ENCODE measurements around the gene SMG6.

The SMG6 gene

GRCh38 chr17:2283302-2283701 is 20.3 kb downstream of the SMG6 start:
- H3K4me3 ChIP-seq (ENCODE audit: low read depth, low read length) = no peak overlapping the region
- DNase-seq (ENCODE audit: low read depth) = peak; percentile 22
- TF ChIP-seq POLR2A (IDR thresholded peaks at IDR 0.05; ENCODE audit: extremely low read depth, insufficient read length) (no peak), CTCF (IDR thresholded peaks at IDR 0.05; ENCODE audit: low read depth, low read length) (no peak), MYC (IDR thresholded peaks at IDR 0.05; ENCODE audit: low read depth, low read length) (no peak), MAX (IDR thresholded peaks at IDR 0.05; ENCODE audit: low read depth, low read length) (no peak)

GRCh38 chr17:2282297-2282873 is 21.2 kb downstream of the SMG6 start:
- TF ChIP-seq MYC (IDR thresholded peaks at IDR 0.05; ENCODE audit: low read depth, low read length) (no peak), CTCF (IDR thresholded peaks at IDR 0.05; ENCODE audit: low read depth, low read length) (peak; percentile 17), MAX (IDR thresholded peaks at IDR 0.05; ENCODE audit: low read depth, low read length) (no peak), POLR2A (IDR thresholded peaks at IDR 0.05; ENCODE audit: extremely low read depth, insufficient read length) (no peak)
- H3K4me3 ChIP-seq (ENCODE audit: low read depth, low read length) = no peak overlapping the region
- DNase-seq (ENCODE audit: low read depth) = peak; percentile 71

GRCh38 chr17:2279707-2280106 is 23.9 kb downstream of the SMG6 start:
- no peak for TF ChIP-seq MYC (IDR thresholded peaks at IDR 0.05; ENCODE audit: low read depth, low read length)
- no peak for TF ChIP-seq CTCF (IDR thresholded peaks at IDR 0.05; ENCODE audit: low read depth, low read length)
- no peak for TF ChIP-seq POLR2A (IDR thresholded peaks at IDR 0.05; ENCODE audit: extremely low read depth, insufficient read length)
- TF ChIP-seq MAX (IDR thresholded peaks at IDR 0.05; ENCODE audit: low read depth, low read length) = no peak
- no peak for DNase-seq (ENCODE audit: low read depth)
- no peak overlapping the region for H3K4me3 ChIP-seq (ENCODE audit: low read depth, low read length)

- TF ChIP-seq MAX (IDR thresholded peaks at IDR 0.05; ENCODE audit: low read depth, low read length) (no peak), CTCF (IDR thresholded peaks at IDR 0.05; ENCODE audit: low read depth, low read length) (no peak), MYC (IDR thresholded peaks at IDR 0.05; ENCODE audit: low read depth, low read length) (no peak), POLR2A (IDR thresholded peaks at IDR 0.05; ENCODE audit: extremely low read depth, insufficient read length) (no peak)
- no peak for DNase-seq (ENCODE audit: low read depth)
- no peak overlapping the region for H3K4me3 ChIP-seq (ENCODE audit: low read depth, low read length)
These were observed 26.0 kb downstream of the SMG6 start for GRCh38 chr17:2277429-2278170.

- H3K4me3 ChIP-seq (ENCODE audit: low read depth, low read length) = no peak overlapping the region
- TF ChIP-seq MYC (IDR thresholded peaks at IDR 0.05; ENCODE audit: low read depth, low read length) (no peak), MAX (IDR thresholded peaks at IDR 0.05; ENCODE audit: low read depth, low read length) (no peak), POLR2A (IDR thresholded peaks at IDR 0.05; ENCODE audit: extremely low read depth, insufficient read length) (no peak), CTCF (IDR thresholded peaks at IDR 0.05; ENCODE audit: low read depth, low read length) (no peak)
- DNase-seq (ENCODE audit: low read depth) = no peak
These were observed 27.9 kb downstream of the SMG6 start for GRCh38 chr17:2275722-2276121.
